Renal cortical epithelial cell (primary cell): ENCODE results near the gene BORCS6. TPM values are rescaled to one million over a fixed set of nuclear protein-coding genes. Genes with fewer than 3 reads are reported as not detected.
"Not testable (repeated sequence)": the region's sequence is repeated elsewhere in the genome, so short reads cannot be mapped to it uniquely, and the experiment has no call there.

Source experiments
- DNase-seq: peaks from one replicate; pipeline ENCODE4 v3.0.0-alpha.2; 2011; ENCODE audit warnings: low read depth
- total RNA-seq: library from RNA; depleted of rRNA; stranded (reverse); fragments of >200 nt; gene quantifications from 2 replicates; pipeline ENCODE4 v1.2.3, GENCODE V29; 2014

The BORCS6 gene
- total RNA-seq, result 11.5 and 12.9 TPM in 2 replicates

GRCh38 chr17:8189711-8190477 lies at the start of gene BORCS6:
BORCS6 (minus strand) TSS chr17:8190180; CDS start chr17:8190140, 40 bp downstream.
- DNase-seq, result peak; percentile 97

GRCh38 chr17:8237886-8238285 lies 47.9 kb upstream of the BORCS6 start:
- no peak for DNase-seq

GRCh38 chr17:8237175-8237574 lies 47.2 kb upstream of the BORCS6 start:
- no peak for DNase-seq

GRCh38 chr17:8235676-8236075 lies 45.7 kb upstream of the BORCS6 start:
- DNase-seq, result no peak

GRCh38 chr17:8234361-8235270 lies 44.6 kb upstream of the BORCS6 start:
- DNase-seq, result no peak

- DNase-seq, result no peak
These were observed 41.7 kb upstream of the BORCS6 start for GRCh38 chr17:8231701-8232100.

GRCh38 chr17:8227238-8227581 lies 37.2 kb upstream of the BORCS6 start:
- DNase-seq, result no peak

GRCh38 chr17:8226536-8227237 lies 36.7 kb upstream of the BORCS6 start:
- DNase-seq, result peak; percentile 85

GRCh38 chr17:8225813-8226535 lies 36.0 kb upstream of the BORCS6 start:
- DNase-seq, result peak; percentile 42

- no peak for DNase-seq
These were observed 35.2 kb upstream of the BORCS6 start for GRCh38 chr17:8224891-8225812.

GRCh38 chr17:8223356-8224126 lies 33.6 kb upstream of the BORCS6 start:
- no peak for DNase-seq

GRCh38 chr17:8222630-8223355 lies 32.8 kb upstream of the BORCS6 start:
- peak; percentile 83 for DNase-seq

- no peak for DNase-seq
These were observed 32.3 kb upstream of the BORCS6 start for GRCh38 chr17:8222380-8222629.

- DNase-seq, result peak; percentile 88
These were observed 31.8 kb upstream of the BORCS6 start for GRCh38 chr17:8221663-8222379.

- DNase-seq, result peak; percentile 86
These were observed 31.0 kb upstream of the BORCS6 start for GRCh38 chr17:8220783-8221662.

GRCh38 chr17:8214000-8214399 lies 24.0 kb upstream of the BORCS6 start:
- DNase-seq, result not testable (repeated sequence)

- DNase-seq, result no peak
These were observed 22.6 kb upstream of the BORCS6 start for GRCh38 chr17:8212312-8213180.
